ENCODE measurements around the gene FSTL5.
A peak's percentile ranks its signal among the peaks of the same experiment; 100 is the strongest.
"Not testable (repeated sequence)": the region's sequence is repeated elsewhere in the genome, so short reads cannot be mapped to it uniquely, and the experiment has no call there.

Gene FSTL5

DNA sequence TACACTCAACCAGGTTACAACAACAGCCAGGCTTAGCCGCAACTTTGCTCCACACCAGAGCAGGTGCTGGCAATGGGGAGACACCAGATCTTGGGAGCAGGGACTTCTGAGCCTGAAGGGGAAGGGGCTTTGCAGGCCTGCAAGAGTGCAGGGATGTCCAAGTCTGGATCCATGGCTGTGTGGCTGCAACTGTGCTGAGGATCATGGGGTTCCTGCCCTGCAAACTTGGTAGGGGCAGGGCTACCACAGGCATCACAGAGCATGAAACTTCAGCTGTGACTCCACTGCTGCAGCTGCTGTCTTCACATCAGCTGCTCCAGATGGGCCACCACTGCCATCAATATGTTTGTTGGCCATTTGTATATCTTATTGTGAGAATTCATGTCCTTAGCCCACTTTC is 340.4 kb downstream of the FSTL5 start:
- DNase-seq, result no peak

DNA sequence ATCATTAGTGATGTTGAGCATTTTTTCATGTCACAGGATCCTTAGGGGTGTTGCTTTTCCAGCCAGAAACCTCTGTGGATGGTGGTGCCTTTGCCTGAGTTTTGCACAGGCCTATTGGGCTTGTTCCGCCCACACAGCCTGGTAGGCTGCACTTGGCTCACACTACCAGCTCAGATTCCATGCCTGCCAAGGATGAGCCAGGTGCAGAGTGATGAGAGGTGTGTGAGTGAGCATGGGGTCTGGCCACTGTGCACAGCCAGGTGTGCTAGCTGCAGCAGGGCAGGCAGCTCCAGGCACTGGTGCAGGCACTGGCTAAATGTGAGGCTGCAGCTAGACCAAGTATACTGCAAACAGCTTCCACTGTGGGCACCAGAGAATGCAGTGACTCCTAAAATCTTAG is 341.6 kb downstream of the FSTL5 start:
- DNase-seq, result no peak

DNA sequence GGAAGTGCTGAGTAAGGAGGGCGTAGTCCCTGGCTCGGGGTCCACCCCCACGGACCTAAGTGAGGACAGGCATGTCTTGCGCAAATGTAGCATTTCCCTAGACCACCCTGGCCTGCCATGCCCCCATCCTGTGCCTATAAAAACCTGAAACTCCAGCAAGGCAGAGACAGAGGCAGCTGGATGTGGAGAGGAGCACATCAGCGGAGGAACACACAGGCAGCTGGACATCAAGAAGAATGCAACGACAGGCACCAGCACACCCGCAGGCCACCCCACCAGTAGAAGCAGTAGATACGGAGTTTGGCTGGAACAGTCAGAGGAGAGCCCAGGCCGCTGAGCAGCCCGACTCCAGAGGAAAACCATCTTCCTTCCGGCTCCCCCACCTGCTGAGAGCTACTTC is 345.9 kb downstream of the FSTL5 start:
- DNase-seq, result no peak

DNA sequence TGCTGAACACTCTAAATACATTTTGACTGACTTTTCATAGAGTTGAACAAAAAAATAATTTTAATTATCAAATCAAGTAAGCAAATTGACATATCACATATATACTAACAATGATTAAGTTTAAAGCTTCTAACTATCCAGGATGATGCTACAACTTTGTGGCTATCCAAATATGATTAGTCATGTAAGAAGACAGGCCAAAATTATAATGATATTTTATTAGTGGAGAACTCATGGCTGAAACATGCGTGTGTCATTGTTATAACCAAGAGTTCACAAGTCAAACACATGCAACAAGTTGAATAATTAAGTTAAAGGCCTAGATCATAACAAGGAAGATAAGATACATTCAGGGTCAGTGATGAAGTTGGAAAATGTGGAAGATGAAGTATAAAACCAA is 346.8 kb downstream of the FSTL5 start:
- no peak for DNase-seq

DNA sequence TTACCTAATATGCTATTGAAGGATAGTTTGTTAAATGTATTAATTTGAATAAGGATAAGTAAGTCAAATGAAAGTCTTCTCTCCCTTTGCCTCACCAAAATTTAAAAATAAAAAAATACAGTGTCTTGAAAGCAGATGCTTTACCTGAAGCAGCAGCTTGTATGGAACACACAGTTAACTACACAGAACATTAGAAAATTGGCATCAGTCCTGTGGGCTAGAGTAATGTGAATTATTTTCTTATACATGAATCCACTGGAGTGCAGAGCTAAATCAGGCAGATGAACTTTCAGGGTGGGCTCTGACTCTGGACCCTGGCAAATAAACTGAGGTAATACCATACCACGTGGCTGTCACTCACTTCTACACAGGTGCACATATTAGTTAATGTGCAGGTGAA is 348.0 kb downstream of the FSTL5 start:
- DNase-seq, result no peak

DNA sequence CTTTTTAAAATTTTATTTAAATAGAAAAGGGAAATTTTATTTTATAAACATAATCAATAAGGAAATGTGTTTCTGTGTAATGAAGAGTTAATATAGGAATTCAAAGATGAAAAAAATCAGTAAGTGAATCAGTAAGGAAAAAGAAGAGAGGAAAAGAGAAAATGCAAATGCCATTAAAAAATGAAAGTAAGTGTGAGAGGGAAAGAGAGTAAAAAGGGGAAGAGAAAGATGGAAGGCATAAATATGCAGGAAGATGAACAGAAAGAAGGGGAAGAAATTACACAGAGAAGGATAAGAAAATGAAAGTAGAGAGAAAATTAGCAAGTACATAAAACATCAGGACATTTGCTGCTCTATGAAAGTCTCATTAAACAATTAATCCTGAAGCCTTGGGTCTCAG is 349.9 kb downstream of the FSTL5 start:
- no peak for DNase-seq

DNA sequence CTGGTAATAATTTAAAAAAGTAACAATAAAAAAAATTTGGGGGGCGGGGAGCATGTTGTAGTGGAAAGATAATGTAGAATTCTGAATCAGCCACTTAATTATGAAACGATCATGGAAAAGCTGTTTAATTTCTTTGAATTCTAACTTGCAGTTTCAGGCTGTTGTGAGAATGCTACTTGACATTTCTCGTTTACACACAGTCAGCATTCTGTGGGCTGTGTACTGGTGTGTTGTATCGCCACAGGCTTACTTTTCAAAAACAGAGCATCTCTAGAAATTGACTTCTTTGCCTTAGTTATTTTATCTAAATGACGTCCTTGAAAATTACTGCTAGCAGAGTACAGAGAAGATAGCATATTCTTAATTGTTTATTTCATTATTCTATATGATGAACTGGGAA is 350.4 kb downstream of the FSTL5 start:
- no peak for DNase-seq

DNA sequence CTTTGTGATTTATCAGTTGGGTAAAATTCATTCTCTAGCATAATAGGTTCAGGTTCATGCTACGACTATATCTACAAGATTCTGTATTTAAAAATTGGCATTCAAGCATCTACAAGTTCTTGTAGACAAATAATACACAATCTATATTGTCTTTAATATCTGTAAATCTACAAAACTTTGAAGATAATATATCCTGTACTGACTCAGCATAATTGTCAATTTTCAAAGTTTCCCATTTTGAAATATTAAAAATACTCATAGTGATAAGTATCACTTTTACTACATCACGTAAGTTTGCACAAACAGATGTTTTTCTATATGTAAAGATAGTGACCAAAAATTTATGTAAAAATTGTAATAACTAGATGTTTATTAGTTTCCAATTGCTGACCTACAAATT is 360.6 kb downstream of the FSTL5 start:
- no peak for DNase-seq

DNA sequence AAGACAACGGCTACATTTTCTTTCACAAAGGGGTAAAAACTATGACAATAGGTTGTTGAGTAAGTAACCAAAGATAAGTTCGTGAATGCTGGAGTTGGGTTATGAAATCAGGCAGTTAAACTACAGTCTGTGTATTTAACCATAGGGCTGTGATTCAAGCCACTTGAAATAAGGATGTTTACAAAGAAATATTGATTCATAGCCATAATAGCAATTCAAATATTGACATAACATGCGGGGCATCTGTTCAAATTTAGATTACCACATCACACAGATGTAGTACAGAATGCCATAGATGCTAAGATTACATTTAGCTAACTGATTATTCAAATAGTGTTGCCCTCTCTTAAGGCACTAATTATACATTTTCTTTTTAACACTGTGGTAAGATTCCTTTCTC is 364.1 kb downstream of the FSTL5 start:
- no peak for DNase-seq

DNA sequence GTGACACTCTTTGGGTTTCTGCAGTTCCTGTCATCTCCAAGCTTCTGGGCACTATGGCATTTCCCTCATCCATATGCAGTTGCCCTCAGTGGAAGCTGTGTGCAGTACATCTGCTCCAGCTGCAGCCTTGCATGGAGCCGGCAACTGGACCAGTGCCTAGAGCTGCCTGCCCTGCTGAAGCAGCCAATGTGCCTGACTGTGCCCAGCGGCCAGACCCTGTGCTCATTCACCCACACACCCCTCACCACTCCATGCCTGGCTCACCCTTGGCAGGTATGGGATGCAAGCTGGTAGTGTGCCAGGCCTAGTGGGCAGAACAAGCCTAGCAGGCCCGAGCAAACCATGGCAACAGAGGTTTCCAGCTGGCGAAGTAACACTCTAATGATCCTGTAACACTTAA is 370.8 kb downstream of the FSTL5 start:
- no peak for DNase-seq

DNA sequence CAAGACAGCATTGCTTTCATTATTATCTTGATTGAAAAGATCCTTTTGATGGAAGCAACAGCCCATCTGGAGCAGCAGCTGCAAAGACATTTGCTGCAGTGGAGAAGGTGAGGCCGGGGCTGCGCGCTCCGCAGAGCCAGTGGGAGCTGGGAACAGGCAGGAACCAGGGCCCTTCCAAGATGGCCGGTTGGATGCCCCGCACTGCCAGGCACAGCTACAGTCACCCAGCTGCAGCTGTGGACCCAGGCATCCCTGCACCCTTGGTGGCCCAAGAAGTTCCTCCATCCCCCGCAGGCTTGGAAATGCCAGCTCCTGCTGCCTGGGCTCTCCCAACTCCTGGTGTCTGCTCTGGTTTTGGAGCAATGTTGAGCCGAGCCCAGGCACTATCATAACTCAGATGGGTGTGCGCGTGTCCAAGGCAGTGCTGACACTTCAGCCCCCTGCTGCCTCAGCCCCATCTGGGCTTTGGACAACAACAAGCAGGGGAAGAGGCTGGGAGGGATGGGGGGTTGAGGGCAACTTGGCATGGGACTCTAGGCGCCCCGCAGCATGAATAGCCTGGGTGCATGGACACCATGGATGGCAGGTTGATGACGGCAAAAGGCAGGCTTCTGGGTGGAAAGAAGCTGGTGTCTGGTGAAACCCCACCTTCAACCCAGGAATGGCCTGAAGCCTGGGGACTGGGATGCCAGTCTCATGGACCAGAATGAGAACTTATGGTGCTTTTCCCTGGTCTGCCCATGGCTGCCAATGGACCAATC is 371.8 kb downstream of the FSTL5 start:
- no peak for DNase-seq

DNA sequence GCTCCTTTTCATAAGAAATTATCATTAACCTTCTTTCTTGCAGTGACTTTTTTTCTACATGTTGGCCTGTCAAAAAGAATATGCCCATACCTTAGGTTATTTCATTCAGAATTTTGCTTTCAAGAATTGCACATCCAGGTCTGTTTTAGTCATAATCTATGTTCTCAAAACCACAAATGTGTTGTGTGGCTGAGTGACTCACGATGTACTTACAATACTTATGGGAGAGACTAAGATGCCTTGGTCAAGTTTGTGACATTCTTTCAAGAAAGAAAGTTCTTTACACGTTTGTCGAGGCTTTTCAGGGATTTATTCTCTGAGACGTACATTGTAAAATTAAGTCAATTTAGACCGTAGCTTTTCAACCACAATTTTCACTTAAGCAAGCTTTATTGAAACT is 396.7 kb downstream of the FSTL5 start:
- peak; percentile 2 for DNase-seq

DNA sequence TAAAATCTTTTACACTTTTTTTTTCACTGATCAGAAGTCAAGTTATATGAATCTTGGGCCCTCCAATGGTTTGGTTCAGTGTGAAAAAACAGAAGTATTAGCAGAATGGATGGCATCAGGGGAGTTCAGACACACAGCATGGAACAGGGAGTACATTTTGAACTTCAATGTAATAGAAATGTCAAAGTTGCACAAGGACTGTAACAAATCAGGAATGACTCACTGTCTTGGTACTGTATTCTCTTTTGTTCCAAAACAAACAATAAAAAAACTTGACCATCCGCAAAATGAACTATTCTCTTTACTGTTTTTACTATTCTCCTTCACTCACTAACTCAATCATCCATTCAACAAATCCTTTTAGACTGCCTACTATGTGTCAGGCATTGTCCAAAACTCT is 401.0 kb downstream of the FSTL5 start:
- no peak for DNase-seq

DNA sequence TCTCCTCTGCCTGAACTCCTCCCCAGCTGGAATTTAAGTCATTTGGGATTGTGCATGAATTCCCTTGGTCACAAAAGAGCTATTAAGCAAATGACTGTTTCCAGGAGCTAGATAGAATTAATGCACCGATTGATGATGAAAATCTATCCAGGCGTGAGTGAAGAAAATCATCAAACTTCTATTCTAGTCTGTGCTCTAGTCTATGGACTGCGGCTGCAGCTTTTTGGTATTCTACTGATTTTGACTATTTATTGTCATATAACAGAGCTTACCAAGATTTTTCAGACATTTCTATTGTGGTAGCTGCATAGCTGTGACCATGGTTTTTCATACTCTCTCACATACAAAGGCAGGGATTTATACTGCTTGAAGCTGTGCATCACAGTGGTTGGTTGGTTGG is 403.8 kb downstream of the FSTL5 start:
- DNase-seq, result no peak

DNA sequence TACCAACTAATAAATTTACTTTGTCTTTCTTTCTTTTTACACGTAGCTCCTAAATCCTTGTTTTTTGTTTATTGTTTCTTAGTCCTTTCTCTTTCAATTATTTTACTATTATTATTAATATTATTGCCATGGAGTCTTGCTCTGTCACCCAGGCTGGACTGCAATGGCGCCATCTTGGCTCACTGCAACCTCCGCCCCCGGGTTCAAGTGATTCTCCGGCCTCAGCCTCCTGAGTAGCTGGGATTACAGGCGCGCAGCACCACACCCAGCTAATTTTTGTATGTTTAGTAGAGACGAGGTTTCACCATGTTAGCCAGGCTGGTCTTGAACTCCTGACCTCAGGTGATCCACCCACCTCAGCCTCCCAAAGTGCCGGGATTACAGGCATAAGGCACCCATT is 405.4 kb downstream of the FSTL5 start:
- DNase-seq, result not testable (repeated sequence)

DNA sequence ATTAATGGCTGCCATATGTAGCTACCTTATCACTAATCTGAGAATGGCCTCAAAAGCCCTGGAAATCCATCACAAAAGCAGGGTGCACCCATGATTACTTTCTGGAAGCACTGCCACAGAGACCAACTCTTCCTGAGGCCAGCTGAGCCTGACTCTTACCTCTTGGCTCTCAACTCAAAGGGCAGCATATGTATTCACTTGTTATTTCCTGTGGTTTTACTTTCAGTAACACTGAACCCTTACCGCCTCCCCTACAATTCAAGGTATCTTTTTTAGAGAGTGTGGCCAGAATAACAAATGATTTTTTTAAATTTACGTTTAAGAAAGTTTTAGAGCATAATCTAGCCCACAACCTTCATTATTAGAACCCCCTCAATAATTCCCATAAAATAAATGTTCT is 434.9 kb downstream of the FSTL5 start:
- DNase-seq, result no peak

DNA sequence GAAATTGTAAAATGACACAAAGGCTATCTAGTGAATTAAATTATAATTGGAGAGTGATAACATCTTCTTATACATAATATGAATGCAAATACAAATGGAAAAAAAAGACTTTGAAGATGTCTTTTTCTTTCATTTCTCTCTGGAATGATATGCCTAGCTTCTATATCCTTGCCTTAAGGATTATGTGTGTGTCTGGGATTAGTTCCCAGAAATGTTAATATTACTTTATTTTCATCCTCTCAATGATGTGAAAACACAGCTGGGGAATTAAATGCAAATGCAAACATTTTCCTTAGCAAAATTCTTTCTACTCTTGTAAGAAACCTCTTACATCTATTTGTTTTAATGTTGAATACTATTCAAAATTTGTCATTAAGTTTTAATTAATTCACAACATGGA is 441.9 kb downstream of the FSTL5 start:
- DNase-seq, result no peak

DNA sequence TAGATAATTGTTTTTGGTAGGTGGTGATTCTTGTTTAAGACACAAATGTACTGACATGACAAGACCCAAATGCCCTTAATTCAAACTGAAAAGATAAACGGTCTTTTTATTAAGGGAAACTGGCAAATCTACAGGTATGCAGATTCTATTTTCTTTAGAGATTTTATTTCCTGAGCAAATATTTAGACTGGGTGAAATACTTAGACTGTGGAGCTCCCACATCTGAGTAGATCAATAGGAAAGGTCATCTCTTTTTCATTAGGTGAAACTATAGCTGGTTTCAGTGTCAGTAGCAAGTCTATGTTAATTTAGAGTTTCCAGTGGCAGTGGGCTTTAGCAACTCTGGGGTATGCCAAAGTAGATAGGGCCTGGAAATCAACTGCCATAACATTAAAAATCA is 446.7 kb downstream of the FSTL5 start:
- DNase-seq, result no peak

DNA sequence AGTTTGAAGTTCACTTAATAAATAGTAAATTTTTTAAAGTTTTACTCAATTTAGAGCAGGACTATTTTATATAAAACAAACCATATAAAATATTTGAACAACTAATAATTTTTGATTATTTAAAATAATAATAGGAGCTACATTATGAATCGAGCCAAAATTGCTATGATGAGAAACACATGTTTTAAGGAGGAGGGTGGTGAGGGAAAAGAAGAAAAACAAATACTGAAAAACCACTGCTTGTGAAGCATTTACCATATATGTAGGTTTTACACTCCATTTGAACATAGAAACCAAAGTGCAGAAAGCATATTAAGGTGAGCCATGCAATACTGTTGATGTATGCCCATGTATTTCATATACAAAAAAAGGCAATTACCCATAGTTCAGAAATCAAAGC is 448.9 kb downstream of the FSTL5 start:
- no peak for DNase-seq

DNA sequence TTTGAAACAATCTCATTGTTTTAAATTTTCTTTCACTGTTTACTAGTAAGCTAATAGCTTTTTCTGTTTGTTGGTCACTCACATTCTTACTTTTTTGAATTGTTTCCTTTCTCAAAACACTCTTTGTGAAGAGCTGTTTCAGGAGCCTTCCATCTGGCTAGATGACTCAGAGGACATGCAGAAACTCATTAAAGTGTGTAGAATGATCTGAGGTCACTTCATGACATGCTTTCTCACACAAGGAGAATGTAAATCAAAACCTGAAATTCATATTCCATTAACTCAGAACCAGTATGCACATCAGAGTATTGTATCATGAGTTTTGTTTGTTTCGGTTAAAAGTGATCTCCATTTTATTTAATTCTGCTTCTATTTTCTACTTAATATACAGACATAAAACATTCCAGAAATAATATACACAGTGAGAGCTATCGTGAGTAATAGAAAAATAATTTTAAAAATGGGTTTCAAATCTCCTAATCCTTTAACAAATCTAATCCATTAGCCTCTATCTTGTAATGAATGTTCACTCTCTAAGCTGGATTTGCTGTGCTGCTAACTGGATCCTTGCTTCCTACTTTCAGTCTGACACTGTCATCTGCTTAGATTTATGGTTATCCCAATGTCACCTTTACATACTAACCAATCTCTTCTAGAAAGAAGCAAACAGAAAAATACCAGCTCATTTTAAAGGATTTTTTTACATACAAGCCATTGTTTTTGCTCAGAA is 449.6 kb downstream of the FSTL5 start:
- no peak for DNase-seq

DNA sequence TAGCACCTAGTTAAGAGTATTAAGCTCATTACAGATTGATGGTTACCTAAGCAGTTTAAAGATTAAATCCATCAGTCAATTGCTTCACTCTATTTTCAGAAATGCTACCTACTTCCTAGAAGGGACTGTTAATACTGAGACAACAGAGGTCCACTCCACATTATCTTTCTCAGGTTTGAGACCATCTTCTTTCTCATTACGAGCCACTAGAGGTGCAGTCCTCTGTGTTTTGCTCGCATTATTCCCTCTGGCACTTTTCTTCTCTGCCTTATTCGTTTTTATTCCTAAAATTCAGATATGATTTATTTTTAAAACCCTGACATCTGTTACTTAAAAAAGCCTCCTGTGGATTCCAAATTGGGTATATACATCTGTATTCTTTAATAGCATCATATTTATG is 459.1 kb downstream of the FSTL5 start:
- no peak for DNase-seq

DNA sequence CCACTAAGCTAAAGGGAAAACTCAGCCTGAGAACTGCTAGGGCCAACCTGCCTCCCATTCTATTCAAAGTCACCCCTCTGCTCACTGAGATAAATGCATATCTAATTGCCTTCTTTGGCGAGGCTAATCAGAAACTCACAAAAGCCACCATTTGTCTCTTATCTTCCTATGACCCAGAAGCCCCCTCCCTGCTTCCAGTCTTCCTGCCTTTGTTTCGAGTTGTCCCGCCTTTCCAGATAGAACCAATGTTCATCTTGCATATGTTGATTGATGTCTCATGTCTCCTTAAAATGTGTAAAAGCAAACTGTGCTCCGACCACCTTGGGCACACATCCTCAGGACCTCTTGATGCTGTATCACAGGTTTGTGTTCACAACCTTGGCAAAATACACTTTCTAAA is 459.8 kb downstream of the FSTL5 start:
- DNase-seq, result no peak

DNA sequence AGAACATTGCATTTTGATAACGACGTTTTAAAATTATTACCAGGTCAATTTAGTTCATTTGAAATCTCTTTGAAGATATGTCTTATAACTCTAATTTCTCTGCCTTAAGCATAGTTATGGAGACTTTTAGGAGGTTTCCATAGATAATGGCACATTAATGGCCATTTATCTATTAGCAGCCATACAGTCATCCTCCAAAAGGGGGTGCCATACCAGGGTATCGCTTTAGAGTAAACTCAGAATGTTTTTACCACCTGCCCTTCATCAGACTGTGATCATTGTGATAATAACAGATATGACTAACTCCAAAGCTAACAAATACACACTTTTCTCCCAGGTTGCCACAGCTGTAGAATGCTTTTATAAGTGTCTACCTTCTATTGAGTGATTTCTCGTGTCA is 461.5 kb downstream of the FSTL5 start:
- no peak for DNase-seq

DNA sequence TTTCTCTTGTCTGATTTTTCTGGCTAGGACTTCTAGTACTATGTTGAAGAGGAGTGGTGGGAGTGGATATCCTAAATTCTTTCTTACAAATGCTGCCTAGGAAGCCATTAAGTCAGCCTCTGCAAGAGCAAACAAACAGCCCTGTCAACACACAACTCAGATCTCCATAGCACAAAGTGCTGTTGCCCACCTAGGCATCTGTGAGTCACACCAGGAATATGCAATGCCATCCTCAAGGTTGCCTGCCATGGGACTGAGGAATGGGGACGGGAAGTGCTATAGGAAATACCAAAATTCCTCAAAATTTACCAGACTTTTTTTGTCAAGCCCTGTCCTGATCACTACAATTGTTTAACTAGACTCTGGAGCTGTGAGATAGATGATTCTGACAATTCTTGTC is 466.9 kb downstream of the FSTL5 start:
- no peak for DNase-seq

DNA sequence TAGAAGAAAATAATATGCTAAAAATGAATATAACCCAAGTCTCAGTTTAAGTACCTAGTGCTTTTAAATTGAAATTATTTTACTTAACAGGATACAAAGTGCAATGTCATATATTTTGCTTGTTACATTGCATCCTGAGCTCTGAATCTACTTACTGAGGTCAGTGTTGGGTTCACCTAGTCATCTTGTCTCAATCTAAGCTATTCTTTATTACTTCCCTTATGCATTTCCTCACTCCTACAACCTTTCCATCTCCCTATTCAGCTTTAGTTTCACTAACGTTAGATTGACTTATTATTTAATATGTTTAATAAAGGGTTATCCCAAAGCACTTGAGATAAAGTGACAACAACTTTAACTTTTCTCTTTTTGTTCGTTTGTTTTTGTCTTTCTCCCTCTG is 483.7 kb downstream of the FSTL5 start:
- no peak for DNase-seq
